Lung (tissue), 16 donors: Measurements from ENCODE around the gene APOBEC3B. TPM values are rescaled to one million over a fixed set of nuclear protein-coding genes. Genes with fewer than 3 reads are reported as not detected.
A peak's percentile ranks its signal among the peaks of the same experiment; 100 is the strongest.

Source experiments
- ATAC-seq: fragments of 200-7000 bp; cut with Tn5 transposase; one replicate; pipeline ENCODE4 v1.9.1; 2020; ENCODE audit warnings: moderate number of reproducible peaks; ENCODE audit not compliant: insufficient read depth, low FRiP score
- DNase-seq, 3 donors: peaks; one replicate each; pipeline ENCODE4 v3.0.0-alpha.2; 2013 to 2017
- H3K27ac ChIP-seq, 2 donors: one replicate each; pipeline ENCODE4 v1.5.1; 2013; ENCODE audit warnings: mild to moderate bottlenecking in 2 of 2, moderate library complexity in 2 of 2, control low read depth in 1 of 2, inconsistent platforms in 1 of 2, low read depth in 1 of 2, low read length in 1 of 2
- H3K27me3 ChIP-seq, 3 donors: one replicate each; pipeline ENCODE4 v1.5.1; 2013; ENCODE audit warnings: low read length in 2 of 3; ENCODE audit not compliant: control insufficient read depth in 3 of 3, insufficient read depth in 3 of 3
- H3K36me3 ChIP-seq, 4 donors: one replicate each; pipeline ENCODE4 v1.5.1; 2013; ENCODE audit warnings: low read length in 4 of 4, mild to moderate bottlenecking in 1 of 4, moderate library complexity in 1 of 4; ENCODE audit not compliant: control insufficient read depth in 4 of 4, insufficient read depth in 4 of 4
- H3K4me1 ChIP-seq, 5 donors: one replicate each; pipeline ENCODE4 v1.5.1; 2013; ENCODE audit warnings: low read length in 5 of 5, mild to moderate bottlenecking in 2 of 5, moderate library complexity in 1 of 5; ENCODE audit not compliant: control insufficient read depth in 5 of 5, insufficient read depth in 5 of 5
- H3K4me3 ChIP-seq: one replicate; pipeline ENCODE4 v1.5.1; 2013; ENCODE audit warnings: mild to moderate bottlenecking, control low read depth, moderate library complexity
- H3K9ac ChIP-seq, 2 donors: one replicate each; pipeline ENCODE4 v1.5.1; 2013; ENCODE audit warnings: low read length in 2 of 2, control low read depth in 1 of 2; ENCODE audit not compliant: insufficient read depth in 1 of 2
- H3K9me3 ChIP-seq, 4 donors: one replicate each; pipeline ENCODE4 v1.5.1; 2013; ENCODE audit warnings: low read length in 3 of 4, mild to moderate bottlenecking in 1 of 4, moderate library complexity in 1 of 4; ENCODE audit not compliant: control insufficient read depth in 4 of 4, insufficient read depth in 3 of 4
- CTCF ChIP-seq: IDR thresholded peaks from 2 replicates; pipeline ENCODE4 v1.5.1; 2012; ENCODE audit warnings: mild to moderate bottlenecking; ENCODE audit errors: control extremely low read depth, extremely low read depth
- WGBS, 2 donors: extraction: QIAGEN DNeasy Blood & Tissue Kit; methylation state at CpG; one replicate each; pipeline ENCODE4 v1.1.7; 2013; 5-methylcytosine and 5-hydroxymethylcytosine counted together
- long read RNA-seq, 5 donors: transcript quantifications; one replicate each; lab custom pipeline, GENCODE V29; 2026
- polyA plus RNA-seq, 2 donors: library from polyadenylated mRNA; stranded (reverse); fragments of 200-250 nt; gene quantifications; one replicate each; pipeline ENCODE4 v1.2.1, GENCODE V29; 2013
- total RNA-seq, 2 donors: library from RNA; depleted of rRNA in 1 of 2; stranded (reverse); fragments of >200 nt in 1 of 2; gene quantifications; one replicate each; pipeline ENCODE4 v1.2.1, GENCODE V29; 2014 to 2021
- donor health status: control.
- donor health status: control.
- donor health status: Bipolar disorder and iron deficiency.
- donor health status: healthy.
- donor health status: DM: yes; HTN: yes; CAD: no.

APOBEC3B gene
- 1 to 10 TPM; 1.0 to 4.5 TPM for total RNA-seq
- 1 to 10 TPM; 2.7 to 4.4 TPM for polyA plus RNA-seq
- long read RNA-seq, donor 1, result 0 reads
- long read RNA-seq, donor 2, partial matches to known transcripts, result 0 of 1 reads
- long read RNA-seq, donor 2, other reads (novel, unspliced or antisense), result 0 of 1 reads
- long read RNA-seq, donor 3, partial matches to known transcripts, result 0 of 1 reads
- long read RNA-seq, donor 3, other reads (novel, unspliced or antisense), result 0 of 1 reads
- long read RNA-seq, donor 4, result 0 reads
- long read RNA-seq, donor 5, transcript APOBEC3B-201 (8 exons, 1,533 nt), result major isoform, 6 of 6 reads
- long read RNA-seq, donor 5, partial matches to known transcripts, result 0 of 6 reads
- long read RNA-seq, donor 5, other reads (novel, unspliced or antisense), result 0 of 6 reads

GRCh38 chr22:38981992-38982927 lies at the start of gene APOBEC3B:
APOBEC3B (plus strand) TSS chr22:38982347; CDS start chr22:38982454, 107 bp downstream.
- H3K36me3 ChIP-seq, result peaks cover 0 to 3% (median 0%) of the 10 kb centered on the region in 4 donors
- H3K9ac ChIP-seq, result peak within 1 kb of the TSS in 1 of 2 donors; percentile 55
- peak; percentile 84 to 96 (median 95) for DNase-seq
- H3K9me3 ChIP-seq, result no peaks in the 10 kb centered on the region
- H3K27me3 ChIP-seq, result no peaks in the 10 kb centered on the region
- TF ChIP-seq CTCF, result no peak
- peak; percentile 84 for ATAC-seq
- no peak within 1 kb of the TSS for H3K4me3 ChIP-seq
- WGBS, 2 donors, result 12 to 17% methylated on average over 15 to 16 of the region's 16 CpGs
- H3K27ac ChIP-seq, result peak within 1 kb of the TSS; percentile 9 to 50
- H3K4me1 ChIP-seq, result peaks cover 0 to 11% (median 0%) of the 10 kb centered on the region in 5 donors

DNA sequence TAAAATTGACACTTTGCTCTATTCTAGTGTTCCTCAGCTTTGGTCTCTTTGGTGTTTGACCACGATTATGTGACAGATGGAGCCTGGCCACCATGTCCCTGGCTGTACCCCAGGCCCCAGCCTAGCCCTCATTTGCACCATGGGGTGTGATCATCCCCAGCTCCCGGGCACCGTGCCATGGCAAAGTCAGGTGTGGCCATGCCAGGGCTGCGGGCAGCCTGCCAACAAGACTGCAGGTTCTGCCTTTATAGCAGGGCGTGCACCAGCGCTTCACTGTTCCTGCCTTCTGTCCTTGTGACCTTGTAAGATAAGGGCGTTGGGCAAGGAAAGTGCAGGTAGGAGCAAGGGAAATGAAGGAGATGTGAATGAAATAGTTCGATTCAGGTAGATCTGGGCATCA lies 47.1 kb upstream of the APOBEC3B start:
- Histone ChIP-seq H3K27me3 (no peaks in the 10 kb centered on the region), H3K9me3 (no peaks in the 10 kb centered on the region), H3K4me1 (peaks cover 0 to 4% (median 0%) of the 10 kb centered on the region in 5 donors), H3K9ac (no peak overlapping the region), H3K27ac (no peak overlapping the region), H3K36me3 (no peaks in the 10 kb centered on the region), H3K4me3 (no peak overlapping the region)
- 55 to 80% methylated on average over 8 of the region's 8 CpGs for WGBS, 2 donors
- DNase-seq (no peak), ATAC-seq (no peak)
- no peak for TF ChIP-seq CTCF

- no peak overlapping the region for H3K9ac ChIP-seq
- H3K36me3 ChIP-seq, result no peaks in the 10 kb centered on the region
- no peak overlapping the region for H3K4me3 ChIP-seq
- DNase-seq (no peak), ATAC-seq (no peak)
- H3K27me3 ChIP-seq, result no peaks in the 10 kb centered on the region
- WGBS, 2 donors, result 92 to 97% methylated on average over 13 of the region's 13 CpGs
- no peaks in the 10 kb centered on the region for H3K9me3 ChIP-seq
- peaks cover 0 to 4% (median 0%) of the 10 kb centered on the region in 5 donors for H3K4me1 ChIP-seq
- H3K27ac ChIP-seq, result no peak overlapping the region
- TF ChIP-seq CTCF, result no peak
Measured at GRCh38 chr22:38935616-38936015, 46.5 kb upstream of the APOBEC3B start.
